Naive thymus-derived CD8-positive, alpha-beta T cell (primary cell): Measurements from ENCODE around the gene RASA3. TPM values are rescaled to one million over a fixed set of nuclear protein-coding genes. Genes with fewer than 3 reads are reported as not detected.

Experiments used
- ATAC-seq, 2 donors: fragments of 150-1000 bp; cut with Tn5 transposase in 1 of 2; sonication (Bioruptor Pico), chemical (Tn5 transposase) in 1 of 2; 1 replicate in 1 of 2; 2 replicates in 1 of 2; pipeline ENCODE4 v1.10.0; 2021; ENCODE audit warnings: mild to moderate bottlenecking in 2 of 2, moderate library complexity in 2 of 2
- POLR2A ChIA-PET: fragments of 350-600 bp; sonication (Branson Sonifier 250); formaldehyde crosslinking; loops from one replicate; lab custom pipeline; 2021; ENCODE audit warnings: antibody characterized with exemption; lab: Charles Lee
- DNase-seq, 10 donors: peaks; one replicate each; pipeline versions ENCODE4 v3.0.0 to v3.0.0-alpha.2; 2020 to 2022
- H3K27ac Mint-ChIP-seq, 10 donors: one replicate each; pipeline ENCODE4 v1.8.0; 2020 to 2022; ENCODE audit warnings: mild to moderate bottlenecking in 10 of 10, mixed read lengths in 10 of 10, moderate library complexity in 4 of 10, inconsistent platforms in 1 of 10
- H3K27me3 Mint-ChIP-seq, 5 donors: one replicate each; pipeline ENCODE4 v1.8.0; 2021 to 2022; ENCODE audit warnings: mixed read lengths in 5 of 5
- H3K36me3 Mint-ChIP-seq, 3 donors: one replicate each; pipeline ENCODE4 v1.8.0; 2020 to 2022; ENCODE audit warnings: mixed read lengths in 3 of 3, mild to moderate bottlenecking in 2 of 3, inconsistent platforms in 1 of 3
- H3K4me1 Mint-ChIP-seq, 4 donors: one replicate each; pipeline ENCODE4 v1.8.0; 2021 to 2022; ENCODE audit warnings: mixed read lengths in 4 of 4
- H3K4me3 Mint-ChIP-seq, 10 donors: one replicate each; pipeline ENCODE4 v1.8.0; 2020 to 2022; ENCODE audit warnings: mild to moderate bottlenecking in 10 of 10, mixed read lengths in 10 of 10, moderate library complexity in 6 of 10, inconsistent platforms in 1 of 10
- H3K9me3 Mint-ChIP-seq, 9 donors: one replicate each; pipeline ENCODE4 v1.8.0; 2020 to 2022; ENCODE audit warnings: mixed read lengths in 9 of 9, mild to moderate bottlenecking in 3 of 9, inconsistent platforms in 1 of 9, moderate library complexity in 1 of 9
- polyA plus RNA-seq, 3 donors: library from polyadenylated mRNA; unstranded; fragments of 300-500 nt; fragmentation: Illumina TruSeq; gene quantifications; one replicate each; pipeline ENCODE4 v1.2.3, GENCODE V29; 2021
- total RNA-seq, 8 experiments: library from RNA in 2 of 8; stranded (reverse) in 2 of 8; gene quantifications; one replicate each; pipeline ENCODE4 v1.2.3 and lab custom pipeline; 2021 to 2026

The RASA3 gene
- total and polyA plus RNA-seq, 5 experiments from 2014 or later = 62.2 to 196 (median 169) TPM

- Mint-ChIP-seq H3K4me3 (peak overlapping the region in 3 of 10 donors; percentile 12 to 67 (median 30)), H3K9me3 (peaks cover 0 to 2% (median 0%) of the 10 kb centered on the region in 9 donors), H3K27me3 (no peaks in the 10 kb centered on the region), H3K27ac (peak overlapping the region in 6 of 10 donors; percentile 20 to 56 (median 40)), H3K36me3 (peaks cover 0 to 75% (median 16%) of the 10 kb centered on the region in 3 donors), H3K4me1 (peaks cover 30 to 77% (median 57%) of the 10 kb centered on the region in 4 donors)
- ATAC-seq (no peak), DNase-seq (no peak)
- POLR2A ChIA-PET = no interaction called here
These were observed 90.9 kb downstream of the RASA3 start for GRCh38 chr13:114041493-114041892.

DNA sequence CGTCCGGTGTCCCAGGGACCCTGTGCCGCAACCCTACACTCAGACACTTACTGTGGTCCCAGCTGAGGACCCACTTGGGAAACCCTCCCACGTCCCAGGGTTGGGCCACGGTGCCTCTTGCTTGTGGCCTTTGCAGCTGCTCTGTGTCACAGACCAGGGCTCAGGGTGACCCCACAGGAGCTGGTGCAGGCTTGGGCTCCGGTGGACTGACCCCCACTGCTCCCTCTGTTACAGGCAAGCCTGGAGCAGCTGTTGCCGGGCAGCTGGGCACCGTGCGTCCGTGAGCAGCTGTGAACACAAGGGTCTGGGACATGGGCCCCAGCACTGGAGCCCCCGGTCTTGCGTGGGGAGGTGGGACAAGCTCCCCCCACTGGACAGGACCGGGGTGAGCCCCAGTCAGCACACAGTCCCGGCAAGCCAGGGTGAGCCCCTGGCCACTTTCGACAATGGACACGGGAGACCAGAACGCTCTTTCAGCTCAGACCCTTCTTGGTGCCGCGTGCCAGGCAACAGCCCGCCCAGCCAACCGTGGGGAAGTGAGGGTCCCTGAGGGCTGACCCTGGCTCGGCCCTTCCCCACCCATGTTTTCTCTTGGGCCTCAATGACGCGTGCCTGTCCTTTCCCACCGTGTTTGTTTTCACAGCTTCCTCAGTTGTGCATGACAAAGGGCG is 92.8 kb downstream of the RASA3 start:
- Mint-ChIP-seq H3K9me3 (peaks cover 0 to 5% (median 0%) of the 10 kb centered on the region in 9 donors), H3K27ac (peak overlapping the region in 1 of 10 donors; percentile 24), H3K4me3 (no peak overlapping the region), H3K4me1 (peaks cover 20 to 69% (median 46%) of the 10 kb centered on the region in 4 donors), H3K36me3 (peaks cover 0 to 73% (median 10%) of the 10 kb centered on the region in 3 donors), H3K27me3 (no peaks in the 10 kb centered on the region)
- no peak for DNase-seq
- ATAC-seq = no peak
- POLR2A ChIA-PET = interaction anchor here (1.1 to 2.4 kb wide), 2 partner anchors 9 to 26 kb away, joined by 3 to 9 read pairs; no protein-coding TSS in a partner anchor

GRCh38 chr13:114038900-114039299 is 93.5 kb downstream of the RASA3 start:
- Mint-ChIP-seq H3K36me3 (peaks cover 0 to 73% (median 8%) of the 10 kb centered on the region in 3 donors), H3K9me3 (peaks cover 0 to 5% (median 0%) of the 10 kb centered on the region in 9 donors), H3K4me1 (peaks cover 20 to 71% (median 46%) of the 10 kb centered on the region in 4 donors), H3K27me3 (no peaks in the 10 kb centered on the region), H3K4me3 (peak overlapping the region in 2 of 10 donors; percentile 3 to 29), H3K27ac (peak overlapping the region in 2 of 10 donors; percentile 51 to 88)
- POLR2A ChIA-PET = interaction anchor here (1.1 to 2.4 kb wide), 2 partner anchors 10 to 27 kb away, joined by 3 to 9 read pairs; no protein-coding TSS in a partner anchor
- DNase-seq (no peak), ATAC-seq (no peak)

- POLR2A ChIA-PET = no interaction called here
- H3K36me3 Mint-ChIP-seq = peaks cover 0 to 70% (median 7%) of the 10 kb centered on the region in 3 donors
These were observed 94.2 kb downstream of the RASA3 start for GRCh38 chr13:114038211-114038613.

GRCh38 chr13:114037674-114038073 is 94.7 kb downstream of the RASA3 start:
- DNase-seq = no peak
- Mint-ChIP-seq H3K4me3 (peak overlapping the region in 3 of 10 donors; percentile 14 to 36 (median 20)), H3K27me3 (no peaks in the 10 kb centered on the region), H3K9me3 (peaks cover 0 to 3% (median 0%) of the 10 kb centered on the region in 9 donors), H3K4me1 (peaks cover 16 to 68% (median 37%) of the 10 kb centered on the region in 4 donors), H3K36me3 (peaks cover 0 to 64% (median 2%) of the 10 kb centered on the region in 3 donors), H3K27ac (peak overlapping the region in 4 of 10 donors; percentile 43 to 70 (median 61))
- ATAC-seq = no peak
- POLR2A ChIA-PET = no interaction called here

More at GRCh38 chr13:114038211-114038613, 94.2 kb downstream of the RASA3 start:
- H3K4me3 Mint-ChIP-seq = peak overlapping the region in 1 of 10 donors; percentile 6
- ATAC-seq (no peak), DNase-seq (no peak)
- peaks cover 20 to 73% (median 43%) of the 10 kb centered on the region in 4 donors for H3K4me1 Mint-ChIP-seq
- H3K27me3 Mint-ChIP-seq = no peaks in the 10 kb centered on the region
- peaks cover 0 to 5% (median 0%) of the 10 kb centered on the region in 9 donors for H3K9me3 Mint-ChIP-seq
- H3K27ac Mint-ChIP-seq = peak overlapping the region in 1 of 10 donors; percentile 69

DNA sequence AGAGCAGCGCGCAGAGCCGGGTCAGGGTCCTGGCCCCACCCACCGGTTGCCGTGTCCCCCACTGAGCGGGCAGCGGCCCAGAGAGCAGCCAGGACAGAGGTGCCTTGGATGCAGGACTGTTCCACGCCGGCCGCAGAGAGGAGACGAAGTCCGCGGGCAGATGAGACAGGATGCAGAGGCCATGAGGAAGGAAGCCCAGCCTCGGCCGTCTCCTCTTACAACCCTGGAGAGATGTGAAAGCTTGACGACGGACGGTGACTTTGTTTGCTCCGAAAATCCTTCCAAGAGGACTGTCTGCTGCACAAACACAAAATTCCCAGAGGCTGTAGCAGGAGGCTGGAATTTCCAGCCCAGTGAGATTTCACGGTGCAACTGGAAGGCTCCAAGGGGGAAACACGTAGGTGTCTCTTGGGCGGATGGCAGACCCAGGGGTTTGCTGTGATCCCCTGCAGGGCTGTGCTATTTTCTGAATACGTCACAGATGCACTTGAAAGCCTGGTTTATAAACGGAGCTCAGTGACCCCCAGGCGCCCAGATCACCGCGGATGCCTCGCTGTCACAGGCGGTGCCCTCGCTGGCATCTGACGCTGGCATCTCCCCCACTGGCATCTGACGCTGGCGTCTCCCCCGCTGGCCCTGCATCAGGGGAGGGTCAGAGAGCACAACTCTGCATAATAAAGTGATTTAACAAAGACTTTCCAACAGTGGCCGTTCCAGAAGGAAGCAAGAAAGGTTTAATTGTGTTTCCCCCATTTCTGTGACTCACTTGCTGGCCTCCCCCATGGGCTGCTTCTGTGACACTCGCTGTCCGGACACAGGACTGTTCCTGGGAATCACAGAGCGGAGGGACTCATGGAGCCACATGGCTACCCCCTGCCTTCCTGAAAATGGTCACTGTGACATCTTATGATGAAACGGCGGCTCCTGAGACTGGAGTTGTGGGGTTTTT is 96.6 kb downstream of the RASA3 start:
- H3K27me3 Mint-ChIP-seq = no peaks in the 10 kb centered on the region
- H3K4me3 Mint-ChIP-seq = peak overlapping the region in 5 of 10 donors; percentile 19 to 49 (median 32)
- H3K27ac Mint-ChIP-seq = peak overlapping the region in 3 of 10 donors; percentile 11 to 70 (median 24)
- H3K4me1 Mint-ChIP-seq = peaks cover 23 to 67% (median 42%) of the 10 kb centered on the region in 4 donors
- H3K9me3 Mint-ChIP-seq = peaks cover 0 to 3% (median 0%) of the 10 kb centered on the region in 9 donors
- H3K36me3 Mint-ChIP-seq = peaks cover 0 to 63% (median 2%) of the 10 kb centered on the region in 3 donors
- DNase-seq = no peak
- ATAC-seq = no peak
- POLR2A ChIA-PET = no interaction called here

DNA sequence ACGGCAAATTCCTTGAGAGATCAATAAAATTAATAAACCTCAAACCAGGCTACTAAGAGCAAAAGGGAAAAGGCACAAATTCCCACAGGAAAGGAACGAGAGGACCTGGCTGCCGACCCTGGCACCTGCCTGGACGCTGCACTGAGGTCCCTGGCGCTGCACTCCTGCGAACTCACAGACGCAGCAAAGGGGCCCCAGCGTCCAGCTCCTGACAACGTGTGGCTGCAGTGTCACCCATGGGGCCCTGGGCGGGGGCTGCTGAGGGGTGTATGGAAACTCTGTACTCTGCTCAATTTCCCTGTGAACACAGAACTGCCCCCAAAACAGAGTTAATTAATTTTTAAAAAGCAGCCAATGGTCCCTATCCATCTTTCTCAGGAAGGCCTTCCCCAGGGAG is 97.2 kb downstream of the RASA3 start:
- DNase-seq = no peak
- Mint-ChIP-seq H3K27me3 (no peaks in the 10 kb centered on the region), H3K4me3 (peak overlapping the region in 1 of 10 donors; percentile 49), H3K4me1 (peaks cover 27 to 68% (median 46%) of the 10 kb centered on the region in 4 donors), H3K36me3 (peaks cover 0 to 64% (median 6%) of the 10 kb centered on the region in 3 donors), H3K9me3 (peaks cover 0 to 3% (median 0%) of the 10 kb centered on the region in 9 donors), H3K27ac (peak overlapping the region in 1 of 10 donors; percentile 56)
- POLR2A ChIA-PET = interaction anchor here (1.2 kb wide), 1 partner anchor 33 kb away, joined by 3 read pairs; no protein-coding TSS in a partner anchor
- ATAC-seq = no peak

DNA sequence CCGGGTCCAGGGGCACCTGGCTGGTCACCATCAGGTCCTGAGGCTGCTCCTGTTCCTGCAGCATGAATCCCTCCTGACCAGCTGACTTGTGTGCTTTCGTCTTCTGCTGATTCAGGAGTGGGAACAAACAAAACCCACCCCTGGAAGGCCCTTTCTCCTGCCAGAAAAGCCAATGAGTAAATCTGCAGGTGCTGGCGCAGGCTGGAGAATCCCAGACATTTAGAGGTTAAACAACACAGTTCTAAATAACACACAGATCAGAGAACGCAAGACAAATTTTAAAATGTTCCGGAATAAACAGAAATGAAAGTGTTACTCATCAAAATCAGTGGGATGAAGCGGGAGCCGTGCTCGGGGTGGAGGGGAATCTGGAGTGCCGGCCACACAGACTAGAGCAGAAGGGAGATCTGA is 97.9 kb downstream of the RASA3 start:
- Mint-ChIP-seq H3K9me3 (peaks cover 0 to 6% (median 0%) of the 10 kb centered on the region in 9 donors), H3K4me1 (peaks cover 28 to 68% (median 50%) of the 10 kb centered on the region in 4 donors), H3K4me3 (peak overlapping the region in 1 of 10 donors; percentile 51), H3K27me3 (no peaks in the 10 kb centered on the region), H3K36me3 (peaks cover 0 to 64% (median 6%) of the 10 kb centered on the region in 3 donors), H3K27ac (peak overlapping the region in 8 of 10 donors; percentile 8 to 81 (median 63))
- DNase-seq (no peak), ATAC-seq (no peak)
- POLR2A ChIA-PET = interaction anchor here (1.2 kb wide), 1 partner anchor 33 kb away, joined by 3 read pairs; no protein-coding TSS in a partner anchor

DNA sequence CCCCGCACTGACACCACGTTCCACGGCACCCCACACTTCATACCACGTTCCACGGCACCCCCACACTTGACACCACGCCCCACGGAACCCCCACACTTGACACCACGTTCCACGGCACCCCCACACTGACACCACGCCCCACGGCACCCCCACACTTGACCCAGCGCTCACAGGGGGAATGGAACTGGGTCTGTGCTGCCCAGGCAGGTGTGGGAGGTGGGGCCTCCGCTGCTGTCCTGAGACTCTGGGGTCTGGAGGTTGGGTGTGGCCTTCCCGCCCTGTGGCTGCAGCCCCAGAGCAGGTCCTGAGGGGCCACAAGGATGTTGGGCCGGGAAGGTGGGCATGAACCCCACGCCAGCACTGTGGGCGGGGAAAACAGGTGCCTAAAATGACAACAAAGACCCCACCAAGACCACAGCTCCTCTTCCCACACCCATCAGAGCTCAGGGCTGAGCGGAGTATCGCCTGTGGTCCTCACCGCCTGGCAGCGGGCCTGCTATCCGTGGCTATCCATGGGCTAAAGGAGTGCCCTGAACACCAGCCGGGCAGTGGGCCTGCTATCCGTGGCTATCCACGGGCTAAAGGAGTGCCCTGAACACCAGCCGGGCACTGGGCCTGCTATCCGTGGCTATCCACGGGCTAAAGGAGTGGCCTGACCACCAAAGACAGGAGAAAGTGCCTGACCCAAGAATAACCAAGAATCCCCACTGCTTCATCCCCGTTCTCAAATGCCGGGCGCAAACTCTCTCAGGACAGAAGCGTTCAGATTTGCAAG is 98.7 kb downstream of the RASA3 start:
- peak overlapping the region in 3 of 10 donors; percentile 11 to 73 (median 55) for H3K27ac Mint-ChIP-seq
- POLR2A ChIA-PET = interaction anchor here (1.2 kb wide), 1 partner anchor 34 kb away, joined by 3 read pairs; no protein-coding TSS in a partner anchor
- H3K9me3 Mint-ChIP-seq = peaks cover 0 to 7% (median 0%) of the 10 kb centered on the region in 9 donors
- DNase-seq (no peak), ATAC-seq (no peak)
- peaks cover 25 to 63% (median 47%) of the 10 kb centered on the region in 4 donors for H3K4me1 Mint-ChIP-seq
- H3K4me3 Mint-ChIP-seq = no peak overlapping the region
- no peaks in the 10 kb centered on the region for H3K27me3 Mint-ChIP-seq
- peaks cover 0 to 65% (median 6%) of the 10 kb centered on the region in 3 donors for H3K36me3 Mint-ChIP-seq

DNA sequence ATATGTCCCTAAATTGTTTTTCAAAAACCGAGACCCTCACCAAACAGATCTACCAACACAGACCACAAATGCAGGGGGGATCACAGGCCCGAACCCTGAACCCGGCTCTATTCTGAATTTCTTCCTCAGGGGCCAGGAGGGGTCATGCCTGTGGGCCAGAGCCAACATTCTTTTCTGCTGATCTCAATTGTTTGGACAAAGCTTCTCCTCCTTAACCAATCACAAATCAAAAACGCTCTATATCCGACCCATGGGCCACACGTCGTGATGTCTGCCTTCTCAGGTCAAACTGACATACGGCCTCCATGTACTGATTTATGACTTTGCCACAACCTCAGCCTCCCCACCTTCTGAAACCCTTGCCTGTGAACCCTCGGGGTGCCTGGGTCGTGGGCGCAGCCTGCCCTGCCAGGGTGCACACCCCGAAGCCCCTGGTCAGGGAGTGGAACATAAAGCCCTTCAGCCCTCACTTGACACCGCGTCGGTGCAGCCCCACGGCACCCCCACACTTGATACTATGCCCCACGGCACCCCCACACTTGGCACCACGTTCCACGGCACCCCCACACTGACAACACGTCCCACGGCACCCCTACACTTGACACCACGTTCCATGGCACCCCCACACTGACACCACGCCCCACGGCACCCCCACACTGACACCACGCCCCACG is 100.2 kb downstream of the RASA3 start:
- Mint-ChIP-seq H3K27me3 (no peaks in the 10 kb centered on the region), H3K4me1 (peaks cover 23 to 57% (median 43%) of the 10 kb centered on the region in 4 donors), H3K9me3 (peaks cover 0 to 7% (median 0%) of the 10 kb centered on the region in 9 donors), H3K27ac (peak overlapping the region in 8 of 10 donors; percentile 43 to 78 (median 66)), H3K4me3 (peak overlapping the region in 1 of 10 donors; percentile 9), H3K36me3 (peaks cover 0 to 61% (median 3%) of the 10 kb centered on the region in 3 donors)
- DNase-seq (no peak), ATAC-seq (no peak)
- POLR2A ChIA-PET = no interaction called here

GRCh38 chr13:114031631-114032030 is 100.8 kb downstream of the RASA3 start:
- POLR2A ChIA-PET = no interaction called here
- Mint-ChIP-seq H3K9me3 (peaks cover 0 to 7% (median 0%) of the 10 kb centered on the region in 9 donors), H3K27ac (peak overlapping the region in 6 of 10 donors; percentile 6 to 69 (median 58)), H3K4me1 (peaks cover 20 to 50% (median 39%) of the 10 kb centered on the region in 4 donors), H3K27me3 (no peaks in the 10 kb centered on the region), H3K4me3 (peak overlapping the region in 3 of 10 donors; percentile 7 to 69 (median 66)), H3K36me3 (peaks cover 0 to 61% (median 3%) of the 10 kb centered on the region in 3 donors)
- ATAC-seq = peak in 1 of 2 donors; percentile 17
- no peak for DNase-seq
